ENCODE data around the gene AMN1. TPM values are rescaled to one million over a fixed set of nuclear protein-coding genes. Genes with fewer than 3 reads are reported as not detected.

Gene AMN1
- total and polyA plus RNA-seq, 2 of the 13 experiments (the other 11 are each of a cell fraction or from before 2014, with no cell fraction given) = 7.5 to 26.5 TPM

DNA sequence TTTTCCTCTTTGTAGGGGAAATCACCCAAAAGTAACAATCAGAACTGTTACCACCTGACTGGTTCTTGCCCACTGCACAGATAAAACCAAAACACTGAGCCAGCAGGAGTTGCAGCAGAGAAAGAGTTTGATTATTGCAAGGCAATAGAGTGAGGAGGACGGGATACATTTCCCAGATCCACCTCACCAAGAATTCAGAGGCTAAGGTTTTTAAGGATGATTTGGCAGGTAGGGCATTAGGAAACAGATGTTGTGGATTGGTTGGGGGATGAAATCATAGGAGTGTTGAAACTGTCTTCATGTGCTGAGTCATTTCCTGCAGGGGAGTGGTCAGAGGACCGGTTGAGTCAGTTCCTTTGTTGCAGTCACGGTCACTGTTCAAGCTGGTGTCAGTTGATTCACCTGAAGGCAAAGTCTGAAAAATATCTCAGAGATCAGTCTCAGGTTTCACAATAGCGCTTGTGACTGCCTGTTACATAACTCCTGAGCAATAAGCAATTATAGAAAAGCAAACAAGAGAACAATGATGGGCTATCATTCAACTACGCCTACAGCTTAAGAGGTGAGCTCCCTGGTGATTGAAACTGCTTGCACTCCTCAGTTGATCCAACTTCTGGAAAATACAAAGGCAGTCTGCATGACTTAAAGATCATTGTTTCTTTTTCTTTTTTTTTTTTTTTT lies 20.3 kb upstream of the AMN1 start (continued):
- TF ChIP-seq MLXIP (CRISPR knock-in tag; IDR thresholded peaks at IDR 0.05; ENCODE audit: borderline replicate concordance) (peak; percentile 62; the same call in 1 of the 2 replicates), FOXC1 (CRISPR knock-in tag; IDR thresholded peaks at IDR 0.05; ENCODE audit: borderline replicate concordance) (peak; percentile 55; the same call in 1 of the 2 replicates), ZEB1 (IDR thresholded peaks at IDR 0.05; ENCODE audit: insufficient replicate concordance, low read depth) (peak; percentile 91), ZFP62 (CRISPR knock-in tag; IDR thresholded peaks at IDR 0.05) (no peak), ZNF580 (CRISPR knock-in tag; IDR thresholded peaks at IDR 0.05; ENCODE audit: borderline replicate concordance, low read depth) (peak; percentile 91), ZNF879 (CRISPR knock-in tag; IDR thresholded peaks at IDR 0.05) (no peak), E2F2 (CRISPR knock-in tag; IDR thresholded peaks at IDR 0.05; ENCODE audit: borderline replicate concordance) (no peak), SKI (IDR thresholded peaks at IDR 0.05; ENCODE audit: partially characterized antibody) (peak; percentile 92), RCOR2 (CRISPR knock-in tag; IDR thresholded peaks at IDR 0.05) (peak; percentile 98), ZNF337 (CRISPR knock-in tag; IDR thresholded peaks at IDR 0.05; ENCODE audit: borderline replicate concordance, low read depth) (0 out of 2 replicates have a peak, but pooled peaks have one; percentile 70), ZNF773 (CRISPR knock-in tag; IDR thresholded peaks at IDR 0.05; ENCODE audit: borderline replicate concordance) (no peak), FOXM1 (CRISPR knock-in tag; IDR thresholded peaks at IDR 0.05) (no peak), KDM5B (CRISPR knock-in tag; IDR thresholded peaks at IDR 0.05; ENCODE audit: borderline replicate concordance) (no peak), ZNF782 (CRISPR knock-in tag; IDR thresholded peaks at IDR 0.05; ENCODE audit: borderline replicate concordance) (no peak), IKZF1 (IDR thresholded peaks at IDR 0.05) (no peak), ZNF260 (CRISPR knock-in tag; IDR thresholded peaks at IDR 0.05; ENCODE audit: borderline replicate concordance, low read depth) (no peak), ZNF350 (CRISPR knock-in tag; IDR thresholded peaks at IDR 0.05; ENCODE audit: borderline replicate concordance, low read depth) (peak; percentile 92), AKAP8 (CRISPR knock-in tag; IDR thresholded peaks at IDR 0.05) (no peak)
- TF ChIP-seq, protein P1, sequence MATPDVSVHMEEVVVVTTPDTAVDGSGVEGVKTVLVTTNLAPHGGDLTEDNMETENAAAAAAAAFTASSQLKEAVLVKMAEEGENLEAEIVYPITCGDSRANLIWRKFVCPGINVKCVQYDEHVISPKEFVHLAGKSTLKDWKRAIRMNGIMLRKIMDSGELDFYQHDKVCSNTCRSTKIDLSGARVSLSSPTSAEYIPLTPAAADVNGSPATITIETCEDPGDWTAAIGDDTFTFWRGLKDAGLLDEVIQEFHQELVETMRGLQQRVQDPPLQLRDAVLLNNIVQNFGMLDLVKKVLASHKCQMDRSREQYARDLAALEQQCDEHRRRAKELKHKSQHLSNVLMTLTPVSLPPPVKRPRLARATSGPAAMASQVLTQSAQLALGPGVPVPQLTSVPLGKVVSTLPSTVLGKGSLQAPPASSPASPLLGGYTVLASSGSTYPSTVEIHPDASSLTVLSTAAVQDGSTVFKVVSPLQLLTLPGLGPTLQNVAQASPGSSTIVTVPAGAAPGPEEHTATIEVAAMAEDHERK (CRISPR knock-in tag; IDR thresholded peaks at IDR 0.05; ENCODE audit: low read depth) = no peak
- TF ChIP-seq, protein P2, sequence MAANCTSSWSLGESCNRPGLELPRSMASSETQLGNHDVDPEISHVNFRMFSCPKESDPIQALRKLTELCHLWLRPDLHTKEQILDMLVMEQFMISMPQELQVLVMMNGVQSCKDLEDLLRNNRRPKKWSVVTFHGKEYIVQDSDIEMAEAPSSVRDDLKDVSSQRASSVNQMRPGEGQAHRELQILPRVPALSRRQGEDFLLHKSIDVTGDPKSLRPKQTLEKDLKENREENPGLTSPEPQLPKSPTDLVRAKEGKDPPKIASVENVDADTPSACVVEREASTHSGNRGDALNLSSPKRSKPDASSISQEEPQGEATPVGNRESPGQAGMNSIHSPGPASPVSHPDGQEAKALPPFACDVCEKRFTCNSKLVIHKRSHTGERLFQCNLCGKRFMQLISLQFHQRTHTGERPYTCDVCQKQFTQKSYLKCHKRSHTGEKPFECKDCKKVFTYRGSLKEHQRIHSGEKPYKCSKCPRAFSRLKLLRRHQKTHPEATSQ (CRISPR knock-in tag; IDR thresholded peaks at IDR 0.05; ENCODE audit: borderline replicate concordance) = peak; percentile 96; the same call in 1 of the 2 replicates
- TF ChIP-seq, protein P3, sequence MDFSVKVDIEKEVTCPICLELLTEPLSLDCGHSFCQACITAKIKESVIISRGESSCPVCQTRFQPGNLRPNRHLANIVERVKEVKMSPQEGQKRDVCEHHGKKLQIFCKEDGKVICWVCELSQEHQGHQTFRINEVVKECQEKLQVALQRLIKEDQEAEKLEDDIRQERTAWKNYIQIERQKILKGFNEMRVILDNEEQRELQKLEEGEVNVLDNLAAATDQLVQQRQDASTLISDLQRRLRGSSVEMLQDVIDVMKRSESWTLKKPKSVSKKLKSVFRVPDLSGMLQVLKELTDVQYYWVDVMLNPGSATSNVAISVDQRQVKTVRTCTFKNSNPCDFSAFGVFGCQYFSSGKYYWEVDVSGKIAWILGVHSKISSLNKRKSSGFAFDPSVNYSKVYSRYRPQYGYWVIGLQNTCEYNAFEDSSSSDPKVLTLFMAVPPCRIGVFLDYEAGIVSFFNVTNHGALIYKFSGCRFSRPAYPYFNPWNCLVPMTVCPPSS (IDR thresholded peaks at IDR 0.05) = no peak

Measured in HepG2 (cell line).